Tibial nerve (tissue), 4 donors: ENCODE data around the gene FBLN7. TPM values are rescaled to one million over a fixed set of nuclear protein-coding genes. Genes with fewer than 3 reads are reported as not detected.

Experiments
- DNase-seq, 2 donors: peaks; one replicate each; pipeline ENCODE4 v3.0.0-alpha.2; 2019; ENCODE audit warnings: low spot score in 2 of 2
- H3K27ac ChIP-seq, 4 donors: fragments of 200-600 bp; sonication (generic) in 3 of 4; one replicate each; pipeline ENCODE4 v1.5.1; 2017 to 2019; ENCODE audit warnings: mild to moderate bottlenecking in 1 of 4
- H3K27me3 ChIP-seq, 2 donors: fragments of 200-600 bp; sonication (generic) in 1 of 2; one replicate each; pipeline versions ENCODE4 v1.5.1 to v1.6.0; 2017 to 2019
- H3K36me3 ChIP-seq, 3 donors: fragments of 200-600 bp; sonication (generic); one replicate each; pipeline ENCODE4 v1.5.1; 2018 to 2019
- H3K4me1 ChIP-seq, 4 donors: fragments of 200-600 bp; sonication (generic) in 3 of 4; one replicate each; pipeline ENCODE4 v1.5.1; 2017 to 2019
- H3K4me3 ChIP-seq, 4 donors: fragments of 200-600 bp; sonication (generic) in 3 of 4; one replicate each; pipeline ENCODE4 v1.5.1; 2017 to 2019; ENCODE audit warnings: mild to moderate bottlenecking in 1 of 4, moderate library complexity in 1 of 4
- H3K9me3 ChIP-seq, 4 donors: fragments of 200-600 bp; sonication (generic) in 3 of 4; one replicate each; pipeline ENCODE4 v1.5.1; 2017 to 2019
- CTCF ChIP-seq, 5 experiments: fragments of 200-600 bp in 3 of 5; fragments of 450-650 bp in 2 of 5; sonication (generic) in 3 of 5; IDR thresholded peaks; one replicate each; pipeline ENCODE4 v1.5.1; 2016 to 2019; ENCODE audit warnings: antibody characterized with exemption in 5 of 5, mild to moderate bottlenecking in 3 of 5, moderate library complexity in 2 of 5
- EP300 ChIP-seq, 2 donors: sonication (generic); formaldehyde crosslinking; IDR thresholded peaks; one replicate each; pipeline ENCODE4 v1.6.1; 2017; ENCODE audit warnings: antibody characterized with exemption in 2 of 2, mild to moderate bottlenecking in 1 of 2
- POLR2A ChIP-seq, 2 donors: fragments of 450-650 bp; IDR thresholded peaks; one replicate each; pipeline ENCODE4 v1.6.1; 2017; ENCODE audit warnings: antibody characterized with exemption in 2 of 2, mild to moderate bottlenecking in 2 of 2, moderate library complexity in 2 of 2
- WGBS, 2 donors: methylation state at CpG; one replicate each; pipeline ENCODE4 v1.1.5; 2018; 5-methylcytosine and 5-hydroxymethylcytosine counted together
- total RNA-seq, 4 donors: library from RNA; depleted of rRNA; stranded (reverse); fragments of >200 nt; gene quantifications; one replicate each; pipeline ENCODE4 v1.1.0, GENCODE V29; 2016

The FBLN7 gene, protein sequence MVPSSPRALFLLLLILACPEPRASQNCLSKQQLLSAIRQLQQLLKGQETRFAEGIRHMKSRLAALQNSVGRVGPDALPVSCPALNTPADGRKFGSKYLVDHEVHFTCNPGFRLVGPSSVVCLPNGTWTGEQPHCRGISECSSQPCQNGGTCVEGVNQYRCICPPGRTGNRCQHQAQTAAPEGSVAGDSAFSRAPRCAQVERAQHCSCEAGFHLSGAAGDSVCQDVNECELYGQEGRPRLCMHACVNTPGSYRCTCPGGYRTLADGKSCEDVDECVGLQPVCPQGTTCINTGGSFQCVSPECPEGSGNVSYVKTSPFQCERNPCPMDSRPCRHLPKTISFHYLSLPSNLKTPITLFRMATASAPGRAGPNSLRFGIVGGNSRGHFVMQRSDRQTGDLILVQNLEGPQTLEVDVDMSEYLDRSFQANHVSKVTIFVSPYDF
- 1 to 10 TPM in 3 of 4 donors, under 1 TPM in 1; 0.60 to 3.9 (median 2.6) TPM for total RNA-seq

DNA sequence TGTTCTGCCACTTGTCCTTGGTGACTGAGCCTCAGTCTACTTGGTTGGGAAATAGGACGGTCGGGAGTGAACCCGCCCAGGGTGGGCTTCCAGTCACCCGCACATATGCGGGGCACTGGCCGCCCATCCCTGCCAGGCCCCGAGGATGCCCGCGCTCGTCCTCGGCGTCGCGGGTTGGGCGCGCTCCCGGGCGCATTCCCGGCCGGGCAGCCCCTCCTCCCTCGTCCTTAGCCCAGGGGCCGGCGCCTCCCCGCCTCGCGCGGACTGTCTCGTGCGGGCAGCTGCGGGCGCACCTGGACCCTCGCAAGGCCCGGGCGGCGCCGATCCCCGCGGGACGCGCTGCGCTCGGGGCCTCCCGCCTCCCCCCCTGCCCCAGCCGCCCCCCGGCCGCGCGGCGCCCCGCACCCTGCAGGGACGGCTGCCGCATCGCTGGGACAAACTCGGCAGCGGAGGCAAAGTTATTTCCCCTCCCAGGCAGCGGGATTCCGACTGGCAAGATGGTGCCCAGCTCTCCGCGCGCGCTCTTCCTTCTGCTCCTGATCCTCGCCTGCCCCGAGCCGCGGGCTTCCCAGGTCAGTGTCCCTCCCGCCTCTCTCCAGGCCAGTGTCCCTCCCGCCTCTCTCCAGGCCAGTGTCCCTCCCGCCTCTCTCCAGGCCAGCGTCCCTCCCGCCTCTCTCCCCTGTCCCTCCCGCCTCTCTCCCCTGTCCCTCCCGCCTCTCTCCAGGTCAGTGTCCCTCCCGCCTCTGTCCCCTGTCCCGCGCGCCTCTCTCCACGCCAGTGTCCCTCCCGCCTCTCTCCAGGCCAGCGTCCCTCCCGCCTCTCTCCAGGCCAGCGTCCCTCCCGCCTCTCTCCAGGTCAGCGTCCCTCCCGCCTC lies at the start of gene FBLN7:
TSS of gene FBLN7 (plus strand) at position 227 of the 874 bp plus-strand sequence. CDS start at position 498, 271 bp downstream.
- 2 to 3% methylated on average over 33 to 35 of the region's 84 CpGs for WGBS, 2 donors
- Histone ChIP-seq H3K4me1 (peaks cover 0 to 11% (median 0%) of the 10 kb centered on the region in 4 donors), H3K27ac (no peak within 1 kb of the TSS), H3K4me3 (peak within 1 kb of the TSS; percentile 29 to 57 (median 39)), H3K27me3 (peaks cover 0 to 28% of the 10 kb centered on the region in 2 donors), H3K9me3 (no peaks in the 10 kb centered on the region), H3K36me3 (no peaks in the 10 kb centered on the region)
- no peak for DNase-seq
- TF ChIP-seq EP300 (IDR thresholded peaks at IDR 0.05) (no peak), POLR2A (IDR thresholded peaks at IDR 0.05) (no peak), CTCF (IDR thresholded peaks at IDR 0.05) (no peak)

DNA sequence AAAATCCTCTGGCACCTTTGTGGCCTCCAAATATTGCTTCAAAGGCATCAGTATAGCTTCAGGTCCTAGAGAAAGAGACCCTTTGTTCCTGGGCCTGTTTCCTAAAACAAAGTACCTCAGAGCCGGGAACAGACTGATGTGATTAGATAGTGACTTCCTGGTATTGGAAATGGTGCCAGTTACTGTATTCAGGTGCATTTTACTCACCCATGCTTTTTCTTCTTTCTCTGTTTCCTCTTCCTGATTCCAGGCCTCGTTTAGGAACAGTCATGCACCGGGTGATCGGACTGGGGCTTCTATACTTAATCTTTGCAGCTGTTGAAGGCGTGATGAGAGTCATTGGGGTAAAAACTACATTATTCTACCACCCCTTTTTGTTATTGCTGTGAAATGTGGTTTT lies 48.8 kb upstream of the FBLN7 start:
- TF ChIP-seq EP300 (IDR thresholded peaks at IDR 0.05) = no peak
- TF ChIP-seq POLR2A (IDR thresholded peaks at IDR 0.05) = no peak
- TF ChIP-seq CTCF (IDR thresholded peaks at IDR 0.05) = no peak
- peaks cover 0 to 71% (median 19%) of the 10 kb centered on the region in 3 donors for H3K36me3 ChIP-seq
- 84 to 87% methylated on average over 5 of the region's 5 CpGs for WGBS, 2 donors

GRCh38 chr2:112092286-112093041 lies 45.7 kb upstream of the FBLN7 start:
- TF ChIP-seq CTCF (IDR thresholded peaks at IDR 0.05) (no peak), POLR2A (IDR thresholded peaks at IDR 0.05) (no peak), EP300 (IDR thresholded peaks at IDR 0.05) (no peak)
- Histone ChIP-seq H3K4me3 (no peak overlapping the region), H3K27me3 (no peaks in the 10 kb centered on the region), H3K9me3 (no peaks in the 10 kb centered on the region), H3K27ac (no peak overlapping the region), H3K4me1 (no peaks in the 10 kb centered on the region), H3K36me3 (peaks cover 0 to 60% (median 7%) of the 10 kb centered on the region in 3 donors)
- DNase-seq = no peak
- WGBS, 2 donors = 79 to 80% methylated on average over 6 of the region's 6 CpGs

More for the DNA sequence above, 48.8 kb upstream of the FBLN7 start:
- H3K4me1 ChIP-seq = peaks cover 0 to 10% (median 2%) of the 10 kb centered on the region in 4 donors
- H3K4me3 ChIP-seq = no peak overlapping the region
- H3K27ac ChIP-seq = no peak overlapping the region
- H3K9me3 ChIP-seq = no peaks in the 10 kb centered on the region
- H3K27me3 ChIP-seq = no peaks in the 10 kb centered on the region
- DNase-seq = no peak

DNA sequence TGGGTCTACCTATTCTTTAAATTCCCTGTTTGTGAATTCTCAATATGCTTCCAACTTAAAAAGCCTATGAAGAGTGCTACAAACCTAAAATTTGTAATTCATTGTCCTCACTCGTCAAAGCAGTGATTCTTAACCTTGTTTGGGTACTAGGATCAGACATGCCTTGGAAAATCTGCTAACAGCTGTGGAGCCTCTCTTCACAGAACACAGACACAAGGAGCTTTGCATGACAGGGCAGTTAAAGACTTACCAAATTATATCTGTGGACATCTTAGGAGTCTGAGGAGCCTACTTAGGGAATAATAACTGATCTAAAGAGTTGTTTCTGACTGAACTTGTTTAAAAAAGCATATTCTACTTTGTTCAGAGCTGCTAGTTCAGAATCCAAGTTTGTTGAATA lies 45.0 kb upstream of the FBLN7 start:
- Histone ChIP-seq H3K27me3 (no peaks in the 10 kb centered on the region), H3K9me3 (no peaks in the 10 kb centered on the region), H3K4me3 (no peak overlapping the region), H3K36me3 (peaks cover 0 to 55% (median 3%) of the 10 kb centered on the region in 3 donors), H3K4me1 (no peaks in the 10 kb centered on the region), H3K27ac (no peak overlapping the region)
- TF ChIP-seq EP300 (IDR thresholded peaks at IDR 0.05) = no peak
- TF ChIP-seq CTCF (IDR thresholded peaks at IDR 0.05) = no peak
- no peak for TF ChIP-seq POLR2A (IDR thresholded peaks at IDR 0.05)
- 73 to 77% methylated on average over 1 of the region's 1 CpG for WGBS, 2 donors
- DNase-seq = no peak
